ENCODE results near the gene GABBR1. TPM values are rescaled to one million over a fixed set of nuclear protein-coding genes. Genes with fewer than 3 reads are reported as not detected.

GABBR1 gene
- total and polyA plus RNA-seq, 3 donors from 2014 or later = 16.8 to 29.9 (median 26.2) TPM

DNA sequence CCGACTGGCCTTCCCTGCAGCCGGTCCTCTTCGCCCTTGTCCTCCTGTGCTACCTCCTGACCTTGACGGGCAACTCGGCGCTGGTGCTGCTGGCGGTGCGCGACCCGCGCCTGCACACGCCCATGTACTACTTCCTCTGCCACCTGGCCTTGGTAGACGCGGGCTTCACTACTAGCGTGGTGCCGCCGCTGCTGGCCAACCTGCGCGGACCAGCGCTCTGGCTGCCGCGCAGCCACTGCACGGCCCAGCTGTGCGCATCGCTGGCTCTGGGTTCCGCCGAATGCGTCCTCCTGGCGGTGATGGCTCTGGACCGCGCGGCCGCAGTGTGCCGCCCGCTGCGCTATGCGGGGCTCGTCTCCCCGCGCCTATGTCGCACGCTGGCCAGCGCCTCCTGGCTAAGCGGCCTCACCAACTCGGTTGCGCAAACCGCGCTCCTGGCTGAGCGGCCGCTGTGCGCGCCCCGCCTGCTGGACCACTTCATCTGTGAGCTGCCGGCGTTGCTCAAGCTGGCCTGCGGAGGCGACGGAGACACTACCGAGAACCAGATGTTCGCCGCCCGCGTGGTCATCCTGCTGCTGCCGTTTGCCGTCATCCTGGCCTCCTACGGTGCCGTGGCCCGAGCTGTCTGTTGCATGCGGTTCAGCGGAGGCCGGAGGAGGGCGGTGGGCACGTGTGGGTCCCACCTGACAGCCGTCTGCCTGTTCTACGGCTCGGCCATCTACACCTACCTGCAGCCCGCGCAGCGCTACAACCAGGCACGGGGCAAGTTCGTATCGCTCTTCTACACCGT is 79.5 kb downstream of the GABBR1 start:
- H3K27ac ChIP-seq = no peak overlapping the region
- no peaks in the 10 kb centered on the region for H3K27me3 ChIP-seq
- H3K9me3 ChIP-seq = no peaks in the 10 kb centered on the region
- intact Hi-C loops (cut with DNase I; ENCODE audit: low total_unique reads) = no loop called here
- TF ChIP-seq, protein P1, sequence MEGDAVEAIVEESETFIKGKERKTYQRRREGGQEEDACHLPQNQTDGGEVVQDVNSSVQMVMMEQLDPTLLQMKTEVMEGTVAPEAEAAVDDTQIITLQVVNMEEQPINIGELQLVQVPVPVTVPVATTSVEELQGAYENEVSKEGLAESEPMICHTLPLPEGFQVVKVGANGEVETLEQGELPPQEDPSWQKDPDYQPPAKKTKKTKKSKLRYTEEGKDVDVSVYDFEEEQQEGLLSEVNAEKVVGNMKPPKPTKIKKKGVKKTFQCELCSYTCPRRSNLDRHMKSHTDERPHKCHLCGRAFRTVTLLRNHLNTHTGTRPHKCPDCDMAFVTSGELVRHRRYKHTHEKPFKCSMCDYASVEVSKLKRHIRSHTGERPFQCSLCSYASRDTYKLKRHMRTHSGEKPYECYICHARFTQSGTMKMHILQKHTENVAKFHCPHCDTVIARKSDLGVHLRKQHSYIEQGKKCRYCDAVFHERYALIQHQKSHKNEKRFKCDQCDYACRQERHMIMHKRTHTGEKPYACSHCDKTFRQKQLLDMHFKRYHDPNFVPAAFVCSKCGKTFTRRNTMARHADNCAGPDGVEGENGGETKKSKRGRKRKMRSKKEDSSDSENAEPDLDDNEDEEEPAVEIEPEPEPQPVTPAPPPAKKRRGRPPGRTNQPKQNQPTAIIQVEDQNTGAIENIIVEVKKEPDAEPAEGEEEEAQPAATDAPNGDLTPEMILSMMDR (IDR thresholded peaks at IDR 0.05) = no peak
- TF ChIP-seq POLR2A (IDR thresholded peaks at IDR 0.05) = no peak
- H3K36me3 ChIP-seq (ENCODE audit: low read depth, missing control alignments) = no peaks in the 10 kb centered on the region
- 0 to 2% methylated on average over 21 to 61 of the region's 83 CpGs for WGBS, 2 donors
- peaks cover 11% of the 10 kb centered on the region for H3K4me1 ChIP-seq
- peak overlapping the region; percentile 4 to 54 for H3K4me3 ChIP-seq
- DNase-seq = peak; percentile 55

DNA sequence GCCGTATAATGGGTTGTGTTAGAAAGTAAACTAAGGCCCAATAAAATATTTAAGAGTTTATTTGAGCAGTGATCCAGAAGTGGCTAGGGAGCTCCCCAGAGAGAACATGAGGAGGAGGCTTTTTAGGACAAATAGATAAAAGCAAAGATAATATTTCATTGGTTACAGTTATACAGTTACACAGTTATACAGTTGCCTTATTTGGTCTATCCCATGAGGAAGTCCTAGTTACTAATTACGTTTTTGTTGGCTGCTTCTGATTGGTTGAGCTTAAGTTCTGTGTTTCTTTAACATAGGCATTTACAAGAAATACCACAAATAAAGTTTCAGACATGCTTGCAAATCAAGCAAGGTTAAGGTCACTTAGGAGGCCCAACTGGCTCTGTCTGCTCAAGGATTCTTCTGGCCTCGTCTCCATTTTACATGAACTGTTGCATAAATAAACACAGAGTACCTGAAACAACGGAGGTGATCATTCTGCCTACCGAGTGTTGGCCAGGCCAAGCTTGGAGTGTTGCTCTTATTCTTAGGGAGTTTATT is 80.4 kb downstream of the GABBR1 start:
- Histone ChIP-seq H3K27ac (no peak overlapping the region), H3K27me3 (no peaks in the 10 kb centered on the region), H3K36me3 (ENCODE audit: low read depth, missing control alignments) (no peaks in the 10 kb centered on the region), H3K4me3 (peak overlapping the region in 1 of 2 donors; percentile 54), H3K9me3 (no peaks in the 10 kb centered on the region), H3K4me1 (peaks cover 11% of the 10 kb centered on the region)
- 15 to 26% methylated on average over 5 of the region's 5 CpGs for WGBS, 2 donors
- no peak for DNase-seq
- intact Hi-C loops (cut with DNase I; ENCODE audit: low total_unique reads) = no loop called here
- TF ChIP-seq POLR2A (IDR thresholded peaks at IDR 0.05) = no peak

DNA sequence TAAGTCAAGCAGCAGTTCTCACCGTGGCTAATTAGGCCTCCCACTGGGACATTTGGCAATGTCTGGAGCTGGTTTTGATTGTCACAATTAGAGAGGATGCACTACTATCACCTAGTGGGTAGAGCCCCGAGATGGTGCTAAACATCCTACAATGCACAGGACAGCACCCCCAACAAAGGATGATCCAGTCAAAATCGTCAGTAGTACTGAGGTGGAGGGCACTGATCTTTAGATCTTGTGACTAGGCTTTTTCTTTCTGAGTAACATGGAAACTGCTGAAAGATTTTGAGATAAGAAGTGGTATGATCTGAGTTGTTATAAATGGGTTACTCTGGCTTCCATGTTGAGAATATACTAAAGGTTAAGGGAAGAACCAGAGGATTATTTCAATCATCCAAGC is 85.4 kb downstream of the GABBR1 start:
- H3K27ac ChIP-seq = no peak overlapping the region
- WGBS, 2 donors = 45 to 56% methylated on average over 3 of the region's 3 CpGs
- H3K4me1 ChIP-seq = no peaks in the 10 kb centered on the region
- H3K27me3 ChIP-seq = no peaks in the 10 kb centered on the region
- H3K36me3 ChIP-seq (ENCODE audit: low read depth, missing control alignments) = no peaks in the 10 kb centered on the region
- TF ChIP-seq POLR2A (IDR thresholded peaks at IDR 0.05) = no peak
- TF ChIP-seq, protein P1 (IDR thresholded peaks at IDR 0.05) = no peak
- no peak for DNase-seq
- H3K4me3 ChIP-seq = no peak overlapping the region
- H3K9me3 ChIP-seq = no peaks in the 10 kb centered on the region
- intact Hi-C loops (cut with DNase I; ENCODE audit: low total_unique reads) = no loop called here

DNA sequence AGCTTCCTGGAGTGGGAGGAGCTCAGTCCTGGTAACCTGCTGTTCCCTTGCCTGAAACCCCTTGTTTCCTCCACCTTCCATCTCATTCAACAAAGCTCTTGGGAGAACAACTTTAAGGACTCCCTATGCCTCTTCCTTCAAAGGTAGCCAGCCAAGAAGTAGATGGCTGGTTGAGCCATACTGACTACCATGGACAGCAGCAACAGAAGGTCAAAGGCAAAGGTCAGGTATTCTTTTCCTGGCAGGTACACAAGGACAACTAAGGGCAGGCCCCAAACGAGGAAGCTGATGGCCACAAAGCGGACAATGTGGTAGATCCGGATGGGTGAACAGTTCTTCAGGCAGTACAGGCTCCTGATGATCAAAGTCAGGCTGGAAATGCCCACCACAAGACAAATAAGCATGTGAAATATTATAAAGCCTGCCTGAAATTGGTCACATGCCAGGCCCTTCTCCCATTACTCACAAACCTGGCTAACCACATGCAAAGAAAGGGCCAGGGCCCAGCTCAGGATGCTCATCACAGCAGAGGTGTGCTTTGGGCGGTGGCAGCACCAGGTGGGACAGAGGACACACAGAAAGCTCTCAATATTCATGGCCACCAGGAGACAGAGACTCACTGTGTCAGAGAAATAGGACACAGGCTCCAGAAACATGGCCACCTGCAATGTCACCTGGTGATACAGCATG is 95.1 kb downstream of the GABBR1 start:
- Histone ChIP-seq H3K4me1 (no peaks in the 10 kb centered on the region), H3K27me3 (no peaks in the 10 kb centered on the region), H3K36me3 (ENCODE audit: low read depth, missing control alignments) (no peaks in the 10 kb centered on the region), H3K4me3 (no peak overlapping the region), H3K9me3 (no peaks in the 10 kb centered on the region), H3K27ac (no peak overlapping the region)
- TF ChIP-seq POLR2A (IDR thresholded peaks at IDR 0.05) = no peak
- TF ChIP-seq, protein P1 (IDR thresholded peaks at IDR 0.05) = no peak
- WGBS, 2 donors = 75 to 77% methylated on average over 4 of the region's 4 CpGs
- intact Hi-C loops (cut with DNase I; ENCODE audit: low total_unique reads) = no loop called here
- DNase-seq = no peak

DNA sequence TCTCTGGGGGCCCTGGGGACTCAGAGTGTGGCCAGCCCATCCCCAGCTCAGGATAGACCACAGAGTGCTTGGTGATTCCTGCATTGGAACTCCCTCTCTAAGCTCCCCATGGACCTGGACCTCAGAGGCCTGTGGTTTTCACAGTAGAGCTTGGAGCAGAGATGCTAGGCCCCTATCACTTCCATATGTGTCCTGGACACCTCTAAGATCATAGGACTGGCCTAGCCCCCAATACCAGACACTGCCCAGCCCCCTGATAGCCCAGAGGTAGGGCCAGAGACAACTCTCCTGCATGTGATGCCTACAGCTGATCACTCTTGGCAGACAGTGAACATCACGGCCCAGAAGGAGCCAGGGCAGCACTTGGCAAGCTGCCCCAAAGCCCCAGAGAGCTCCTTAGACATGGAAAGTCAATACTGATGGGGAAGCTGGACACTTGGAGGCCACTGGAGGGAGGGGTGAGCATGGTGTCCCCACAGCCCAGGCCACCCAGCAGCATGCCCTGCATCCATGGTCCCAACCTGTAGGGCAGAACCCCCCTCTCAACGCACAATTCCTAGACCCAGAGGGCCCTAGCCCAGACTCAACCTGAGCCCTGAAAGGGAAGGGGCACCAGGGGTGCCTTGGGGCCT is 100.5 kb downstream of the GABBR1 start:
- DNase-seq = no peak
- 59% methylated on average over 2 of the region's 2 CpGs; no CpG with 5 or more reads in 1 of the 2 donors for WGBS, 2 donors
- Histone ChIP-seq H3K27ac (no peak overlapping the region), H3K4me3 (no peak overlapping the region), H3K4me1 (no peaks in the 10 kb centered on the region), H3K36me3 (ENCODE audit: low read depth, missing control alignments) (no peaks in the 10 kb centered on the region), H3K27me3 (no peaks in the 10 kb centered on the region), H3K9me3 (no peaks in the 10 kb centered on the region)
- intact Hi-C loops (cut with DNase I; ENCODE audit: low total_unique reads) = no loop called here
- TF ChIP-seq, protein P1 (IDR thresholded peaks at IDR 0.05) = no peak
- no peak for TF ChIP-seq POLR2A (IDR thresholded peaks at IDR 0.05)
